Bronchial epithelial cell (primary cell): ENCODE results near the gene RPRD1A. TPM values are rescaled to one million over a fixed set of nuclear protein-coding genes. Genes with fewer than 3 reads are reported as not detected.
A peak's percentile ranks its signal among the peaks of the same experiment; 100 is the strongest.

ENCODE experiments used
- DNase-seq: peaks from one replicate; pipeline ENCODE4 v3.0.0-alpha.2; 2010; ENCODE audit warnings: low read depth
- FAIRE-seq: peaks from 2 replicates; lab custom pipeline; 2011; peaks lifted over from hg19 to GRCh38; lab: Jason Lieb, UNC
- H3K27me3 ChIP-seq: 2 replicates; pipeline ENCODE4 v1.5.1; 2011; ENCODE audit warnings: low read length; ENCODE audit not compliant: control insufficient read depth, insufficient read depth
- H3K36me3 ChIP-seq: 2 replicates; pipeline ENCODE4 v1.5.1; 2011; ENCODE audit warnings: low read length; ENCODE audit not compliant: control insufficient read depth, insufficient read depth
- H3K4me3 ChIP-seq: 2 replicates; pipeline ENCODE4 v1.5.1; 2011; ENCODE audit warnings: mild to moderate bottlenecking, low read depth, low read length, control low read depth
- total RNA-seq: library from RNA; depleted of rRNA; stranded (reverse); fragments of >200 nt; gene quantifications from 2 replicates; pipeline ENCODE4 v1.2.1, GENCODE V29; 2014
- TF ChIP-seq, protein P1 (sequence below): IDR thresholded peaks from 2 replicates; pipeline ENCODE4 v1.5.1; 2011; ENCODE audit warnings: mild to moderate bottlenecking, moderate library complexity, low read length, control low read depth, inconsistent platforms; ENCODE audit not compliant: insufficient read depth, severe bottlenecking

The RPRD1A gene
- total RNA-seq, 1 donor from 2014 or later, result 77.1 TPM

DNA sequence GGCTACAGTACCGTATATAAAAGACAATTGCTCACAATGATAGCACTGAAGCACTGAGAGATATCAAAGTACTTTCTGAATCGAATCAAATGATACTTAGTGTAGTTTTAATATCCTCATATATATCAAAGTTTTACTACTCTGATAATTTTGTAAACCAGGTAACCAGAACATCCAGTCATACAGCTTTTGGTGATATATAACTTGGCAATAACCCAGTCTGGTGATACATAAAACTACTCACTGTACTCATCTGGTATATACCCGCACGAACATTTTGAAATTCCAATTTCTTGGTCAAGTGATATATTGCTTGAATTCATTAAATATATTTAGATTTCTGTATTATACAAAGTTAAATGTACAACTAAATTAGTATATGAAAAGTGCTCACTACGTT is 41.2 kb upstream of the RPRD1A start:
- TF ChIP-seq, protein P1, sequence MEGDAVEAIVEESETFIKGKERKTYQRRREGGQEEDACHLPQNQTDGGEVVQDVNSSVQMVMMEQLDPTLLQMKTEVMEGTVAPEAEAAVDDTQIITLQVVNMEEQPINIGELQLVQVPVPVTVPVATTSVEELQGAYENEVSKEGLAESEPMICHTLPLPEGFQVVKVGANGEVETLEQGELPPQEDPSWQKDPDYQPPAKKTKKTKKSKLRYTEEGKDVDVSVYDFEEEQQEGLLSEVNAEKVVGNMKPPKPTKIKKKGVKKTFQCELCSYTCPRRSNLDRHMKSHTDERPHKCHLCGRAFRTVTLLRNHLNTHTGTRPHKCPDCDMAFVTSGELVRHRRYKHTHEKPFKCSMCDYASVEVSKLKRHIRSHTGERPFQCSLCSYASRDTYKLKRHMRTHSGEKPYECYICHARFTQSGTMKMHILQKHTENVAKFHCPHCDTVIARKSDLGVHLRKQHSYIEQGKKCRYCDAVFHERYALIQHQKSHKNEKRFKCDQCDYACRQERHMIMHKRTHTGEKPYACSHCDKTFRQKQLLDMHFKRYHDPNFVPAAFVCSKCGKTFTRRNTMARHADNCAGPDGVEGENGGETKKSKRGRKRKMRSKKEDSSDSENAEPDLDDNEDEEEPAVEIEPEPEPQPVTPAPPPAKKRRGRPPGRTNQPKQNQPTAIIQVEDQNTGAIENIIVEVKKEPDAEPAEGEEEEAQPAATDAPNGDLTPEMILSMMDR, result no peak
- Histone ChIP-seq H3K36me3 (peaks cover 11% of the 10 kb centered on the region), H3K4me3 (no peak overlapping the region), H3K27me3 (no peaks in the 10 kb centered on the region)
- DNase-seq (peak; percentile 63), FAIRE-seq (no peak)

DNA sequence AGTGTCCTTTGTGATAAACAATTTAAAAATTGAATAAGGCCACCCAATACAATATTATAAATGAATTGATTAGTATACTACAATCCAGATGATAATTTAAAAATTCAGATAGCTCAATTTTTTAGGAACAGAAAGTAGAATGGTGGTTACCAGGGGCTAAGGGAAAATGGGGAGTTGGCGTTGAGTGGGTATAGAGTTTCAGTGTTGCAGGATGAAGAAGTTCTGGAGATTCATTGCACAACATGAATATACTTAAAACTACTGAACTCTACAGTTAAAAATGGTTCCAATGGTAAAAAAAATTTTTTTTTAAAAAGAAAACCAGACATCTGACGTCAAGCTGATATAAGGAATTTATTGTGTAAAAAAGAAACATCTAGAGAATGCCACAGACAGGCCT is 40.8 kb upstream of the RPRD1A start:
- FAIRE-seq, result no peak
- DNase-seq, result no peak
- TF ChIP-seq, protein P1, result no peak
- H3K4me3 ChIP-seq, result no peak overlapping the region
- H3K27me3 ChIP-seq, result no peaks in the 10 kb centered on the region
- H3K36me3 ChIP-seq, result peaks cover 9% of the 10 kb centered on the region

DNA sequence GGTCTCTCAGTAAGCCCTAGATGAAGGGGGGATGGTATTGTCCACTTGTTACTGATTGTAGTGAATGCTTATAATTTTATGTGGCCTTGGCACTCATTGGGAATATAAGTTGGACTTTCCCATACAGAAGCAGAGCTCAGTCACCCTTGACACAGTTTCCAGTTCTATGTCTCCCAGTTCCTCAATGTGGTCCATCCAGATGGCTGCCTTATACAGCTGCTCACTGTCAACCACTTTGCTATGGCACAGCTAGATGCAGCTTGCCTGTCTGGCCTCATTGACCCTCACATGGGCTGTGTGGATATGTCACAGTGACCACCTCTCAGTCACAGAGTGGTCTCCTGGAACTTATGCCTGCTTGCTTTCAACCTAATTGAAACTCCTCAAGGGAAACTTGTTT is 40.1 kb upstream of the RPRD1A start:
- Histone ChIP-seq H3K27me3 (no peaks in the 10 kb centered on the region), H3K36me3 (peaks cover 6% of the 10 kb centered on the region), H3K4me3 (no peak overlapping the region)
- TF ChIP-seq, protein P1, result no peak
- FAIRE-seq (peak; percentile 55), DNase-seq (no peak)

DNA sequence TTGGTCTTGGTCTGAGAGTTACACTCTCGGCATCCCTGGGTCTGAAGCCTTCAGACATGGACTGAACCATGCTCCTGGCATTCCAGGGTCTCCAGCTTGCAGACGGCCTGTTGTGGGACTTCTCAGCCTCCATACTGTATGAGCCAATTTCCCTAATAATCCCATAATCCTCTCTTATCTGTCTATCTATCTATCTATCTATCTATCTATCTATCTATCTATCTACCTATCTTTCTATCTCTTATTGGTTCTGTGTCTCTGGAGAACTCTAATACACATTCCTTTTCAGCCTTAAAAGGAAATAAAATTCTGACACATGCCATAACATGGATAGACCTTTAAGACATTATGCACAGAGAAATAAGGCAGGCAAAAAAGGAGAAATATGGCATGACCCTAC is 37.4 kb upstream of the RPRD1A start:
- DNase-seq (no peak), FAIRE-seq (no peak)
- no peaks in the 10 kb centered on the region for H3K27me3 ChIP-seq
- TF ChIP-seq, protein P1, result no peak
- no peaks in the 10 kb centered on the region for H3K36me3 ChIP-seq
- H3K4me3 ChIP-seq, result no peak overlapping the region

DNA sequence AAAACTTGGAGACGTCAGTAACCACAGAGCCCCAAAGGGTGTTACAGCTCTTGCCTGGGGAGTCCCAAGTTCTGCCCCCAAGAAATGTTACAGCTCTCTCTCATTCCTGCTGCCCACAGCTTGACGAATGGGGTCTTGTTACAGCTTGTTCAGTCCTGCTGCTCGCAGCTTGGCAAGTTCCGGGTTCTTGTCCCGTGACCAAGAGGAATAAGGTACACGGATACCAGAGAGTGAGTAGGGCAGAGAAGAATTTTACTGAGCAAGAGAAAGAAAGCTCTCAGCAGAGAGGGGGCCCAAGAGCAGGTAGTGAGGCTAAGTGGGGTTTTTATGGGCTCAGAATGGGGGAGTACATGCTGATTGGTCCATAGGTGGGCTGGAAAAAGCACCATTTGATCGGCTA is 34.6 kb upstream of the RPRD1A start:
- DNase-seq, result peak; percentile 69
- TF ChIP-seq, protein P1, result no peak
- no peak overlapping the region for H3K4me3 ChIP-seq
- no peaks in the 10 kb centered on the region for H3K27me3 ChIP-seq
- no peak for FAIRE-seq
- no peaks in the 10 kb centered on the region for H3K36me3 ChIP-seq

DNA sequence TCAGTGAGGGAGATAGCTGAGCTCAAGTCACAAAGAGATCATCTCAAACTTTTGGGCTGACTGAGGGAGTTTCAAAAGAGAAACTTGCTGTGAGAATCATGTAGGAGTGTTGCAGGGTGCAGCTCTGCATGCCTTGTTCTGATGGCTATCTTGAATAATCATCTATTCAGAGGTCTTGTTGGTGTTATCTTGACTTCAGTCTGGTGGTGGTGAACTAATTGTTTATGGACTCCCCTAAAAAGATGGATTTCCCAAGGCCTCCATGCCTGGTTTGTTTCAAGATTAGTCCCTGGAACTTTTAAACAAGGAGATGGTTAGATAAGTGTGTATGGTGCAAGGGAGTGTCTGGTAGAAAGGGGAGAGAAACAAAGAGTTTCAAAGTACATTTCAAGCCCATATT is 32.0 kb upstream of the RPRD1A start:
- DNase-seq (no peak), FAIRE-seq (no peak)
- Histone ChIP-seq H3K36me3 (no peaks in the 10 kb centered on the region), H3K4me3 (no peak overlapping the region), H3K27me3 (no peaks in the 10 kb centered on the region)
- TF ChIP-seq, protein P1, result no peak
